Effector memory CD4-positive, alpha-beta T cell (primary cell): Measurements from ENCODE around the gene CCDC3.
"Not testable (repeated sequence)": the region's sequence is repeated elsewhere in the genome, so short reads cannot be mapped to it uniquely, and the experiment has no call there.

Experiments used
- DNase-seq, 3 donors: peaks; one replicate each; pipeline ENCODE4 v3.0.0-alpha.2; 2020
- H3K27ac ChIP-seq: 2 replicates; pipeline ENCODE4 v1.7.0; 2013; ENCODE audit warnings: mild to moderate bottlenecking, low read length, moderate library complexity; ENCODE audit not compliant: insufficient read depth, poor library complexity, severe bottlenecking
- H3K27me3 ChIP-seq: replicated peaks from 2 replicates; pipeline ENCODE4 v1.7.0; 2013; ENCODE audit warnings: mild to moderate bottlenecking, low read length; ENCODE audit not compliant: insufficient read depth, control insufficient read depth, poor library complexity, severe bottlenecking
- H3K36me3 ChIP-seq: 2 replicates; pipeline ENCODE4 v1.7.0; 2013; ENCODE audit warnings: mild to moderate bottlenecking, low read length, moderate library complexity; ENCODE audit not compliant: control insufficient read depth, insufficient read depth
- H3K4me1 ChIP-seq: 2 replicates; pipeline ENCODE4 v1.7.0; 2013; ENCODE audit warnings: low read length, mild to moderate bottlenecking; ENCODE audit not compliant: control insufficient read depth, insufficient read depth, poor library complexity, severe bottlenecking
- H3K4me3 ChIP-seq: 2 replicates; pipeline ENCODE4 v1.7.0; 2013; ENCODE audit warnings: low read length, low read depth, mild to moderate bottlenecking; ENCODE audit not compliant: insufficient read depth, poor library complexity, severe bottlenecking
- H3K9me3 ChIP-seq: 2 replicates; pipeline ENCODE4 v1.7.0; 2013; ENCODE audit warnings: mild to moderate bottlenecking, low read length, moderate library complexity; ENCODE audit not compliant: control insufficient read depth

CCDC3 gene

DNA sequence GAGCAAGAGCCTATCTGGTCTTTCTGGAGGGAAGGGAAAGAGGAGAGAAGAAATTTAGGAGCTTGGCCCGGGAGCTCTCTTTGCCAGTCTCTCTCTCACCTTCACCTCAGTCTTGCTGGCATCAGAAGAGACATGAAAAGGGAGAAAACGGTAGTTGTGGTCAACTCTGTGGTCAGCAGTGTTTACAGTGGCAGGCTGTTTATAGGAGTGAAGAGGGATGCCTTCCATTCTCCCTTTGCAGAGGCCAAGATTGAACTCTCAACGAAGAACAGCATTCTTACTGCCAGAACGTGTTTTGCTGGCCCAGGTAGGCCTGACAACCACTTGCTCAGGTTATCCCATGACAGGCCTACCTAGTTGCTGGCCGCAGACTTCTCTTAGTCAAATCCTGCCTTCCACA is 133.3 kb downstream of the CCDC3 start:
- H3K36me3 ChIP-seq = no peaks in the 10 kb centered on the region
- H3K4me3 ChIP-seq = no peak overlapping the region
- no peak overlapping the region for H3K27ac ChIP-seq
- no peak for DNase-seq
- no peaks in the 10 kb centered on the region for H3K9me3 ChIP-seq
- no peaks in the 10 kb centered on the region for H3K4me1 ChIP-seq
- H3K27me3 ChIP-seq = no peaks in the 10 kb centered on the region

GRCh38 chr10:12865515-12865914 is 136.0 kb downstream of the CCDC3 start:
- H3K36me3 ChIP-seq, H3K4me1 ChIP-seq, DNase-seq, H3K27ac ChIP-seq, H3K27me3 ChIP-seq, H3K4me3 ChIP-seq, H3K9me3 ChIP-seq: not testable (repeated sequence)

DNA sequence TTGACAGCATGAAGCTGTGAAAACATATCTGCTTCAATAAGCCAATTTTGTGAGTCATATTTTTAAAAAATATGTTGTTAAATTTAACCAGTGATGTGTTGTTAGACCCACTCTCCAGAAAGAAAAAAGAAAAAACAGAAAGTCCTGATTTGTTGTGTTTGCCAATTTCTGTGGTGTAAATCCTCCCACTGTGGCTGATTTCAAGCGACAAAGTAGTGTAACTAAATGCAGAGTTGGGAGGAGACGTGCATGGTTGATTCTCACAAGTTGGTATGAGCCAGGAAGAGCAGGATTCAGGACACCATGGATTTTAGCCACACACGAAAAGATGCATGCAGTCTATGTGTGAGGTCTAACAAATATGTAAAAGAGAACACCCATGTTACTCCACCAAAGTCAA is 139.1 kb downstream of the CCDC3 start:
- no peak overlapping the region for H3K27ac ChIP-seq
- no peak for DNase-seq
- no peaks in the 10 kb centered on the region for H3K36me3 ChIP-seq
- H3K9me3 ChIP-seq = no peaks in the 10 kb centered on the region
- H3K4me3 ChIP-seq = no peak overlapping the region
- no peaks in the 10 kb centered on the region for H3K27me3 ChIP-seq
- H3K4me1 ChIP-seq = no peaks in the 10 kb centered on the region

- H3K4me3 ChIP-seq = no peak overlapping the region
- DNase-seq = no peak
- no peaks in the 10 kb centered on the region for H3K4me1 ChIP-seq
- H3K9me3 ChIP-seq = no peaks in the 10 kb centered on the region
- H3K27ac ChIP-seq = no peak overlapping the region
- H3K27me3 ChIP-seq = no peaks in the 10 kb centered on the region
- H3K36me3 ChIP-seq = no peaks in the 10 kb centered on the region
These were observed 146.5 kb downstream of the CCDC3 start for GRCh38 chr10:12854988-12855387.

DNA sequence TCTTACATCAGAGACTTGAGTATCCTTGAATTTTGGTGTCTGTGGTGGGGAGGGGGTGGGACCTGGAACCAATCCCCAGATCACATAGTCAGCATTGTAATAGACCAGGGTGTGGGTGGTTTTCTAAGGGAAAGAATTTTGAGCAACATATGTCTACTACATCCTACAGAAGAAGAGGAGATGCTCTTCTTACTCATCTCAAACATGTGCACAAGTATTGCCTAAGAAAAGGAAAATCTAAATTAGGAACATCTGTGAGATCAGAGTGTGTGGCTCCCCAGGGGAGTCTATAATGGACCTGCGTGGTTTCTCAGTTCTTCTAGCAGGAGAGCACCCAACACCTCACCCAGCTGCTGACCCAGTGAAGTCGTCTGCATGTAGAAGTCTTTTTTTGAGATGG is 148.8 kb downstream of the CCDC3 start:
- H3K27me3 ChIP-seq = no peaks in the 10 kb centered on the region
- no peak overlapping the region for H3K4me3 ChIP-seq
- H3K9me3 ChIP-seq = no peaks in the 10 kb centered on the region
- no peak overlapping the region for H3K27ac ChIP-seq
- DNase-seq = no peak
- H3K36me3 ChIP-seq = no peaks in the 10 kb centered on the region
- H3K4me1 ChIP-seq = no peaks in the 10 kb centered on the region

- DNase-seq = no peak
- H3K9me3 ChIP-seq = no peaks in the 10 kb centered on the region
- no peaks in the 10 kb centered on the region for H3K4me1 ChIP-seq
- no peak overlapping the region for H3K4me3 ChIP-seq
- no peak overlapping the region for H3K27ac ChIP-seq
- H3K27me3 ChIP-seq = no peaks in the 10 kb centered on the region
- no peaks in the 10 kb centered on the region for H3K36me3 ChIP-seq
These were observed 152.0 kb downstream of the CCDC3 start for GRCh38 chr10:12849319-12850181.

DNA sequence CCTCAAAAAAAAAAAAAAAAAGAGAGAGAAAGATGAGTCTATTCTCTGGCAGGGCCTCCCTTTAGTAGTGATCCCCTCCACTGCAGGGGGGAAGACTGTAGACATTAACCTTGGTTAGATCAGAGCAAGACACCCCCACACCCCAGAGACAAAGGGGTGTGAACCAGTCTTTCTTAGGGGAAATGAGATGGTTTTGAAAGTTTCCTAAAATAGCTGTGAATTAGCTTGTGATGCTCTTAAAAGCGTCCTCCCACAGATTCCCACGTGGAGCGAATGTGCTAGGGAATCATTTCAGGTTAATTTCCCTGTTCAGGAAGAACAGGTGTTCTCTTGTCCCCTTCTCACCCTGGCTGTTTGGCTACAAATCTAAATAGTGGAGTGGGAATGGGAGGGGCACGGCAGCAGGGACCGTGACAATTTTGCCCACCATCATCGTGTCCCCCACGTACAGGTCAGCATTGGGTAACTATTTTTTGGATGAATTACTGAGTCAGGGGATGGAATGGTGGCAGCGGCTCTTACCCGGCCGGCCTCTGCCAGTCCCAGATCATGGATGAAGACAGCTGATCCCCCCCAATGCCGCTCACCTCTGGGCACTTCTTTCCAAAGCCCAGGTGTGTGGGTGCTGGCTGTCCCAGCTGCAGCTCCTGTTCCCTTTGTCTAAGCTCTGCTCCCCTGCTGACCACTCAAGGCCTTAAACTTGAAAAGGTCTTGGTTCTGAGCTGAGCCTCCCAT is 152.9 kb downstream of the CCDC3 start:
- Histone ChIP-seq H3K27ac (no peak overlapping the region), H3K4me3 (no peak overlapping the region), H3K4me1 (no peaks in the 10 kb centered on the region), H3K36me3 (no peaks in the 10 kb centered on the region), H3K27me3 (no peaks in the 10 kb centered on the region), H3K9me3 (no peaks in the 10 kb centered on the region)
- no peak for DNase-seq

DNA sequence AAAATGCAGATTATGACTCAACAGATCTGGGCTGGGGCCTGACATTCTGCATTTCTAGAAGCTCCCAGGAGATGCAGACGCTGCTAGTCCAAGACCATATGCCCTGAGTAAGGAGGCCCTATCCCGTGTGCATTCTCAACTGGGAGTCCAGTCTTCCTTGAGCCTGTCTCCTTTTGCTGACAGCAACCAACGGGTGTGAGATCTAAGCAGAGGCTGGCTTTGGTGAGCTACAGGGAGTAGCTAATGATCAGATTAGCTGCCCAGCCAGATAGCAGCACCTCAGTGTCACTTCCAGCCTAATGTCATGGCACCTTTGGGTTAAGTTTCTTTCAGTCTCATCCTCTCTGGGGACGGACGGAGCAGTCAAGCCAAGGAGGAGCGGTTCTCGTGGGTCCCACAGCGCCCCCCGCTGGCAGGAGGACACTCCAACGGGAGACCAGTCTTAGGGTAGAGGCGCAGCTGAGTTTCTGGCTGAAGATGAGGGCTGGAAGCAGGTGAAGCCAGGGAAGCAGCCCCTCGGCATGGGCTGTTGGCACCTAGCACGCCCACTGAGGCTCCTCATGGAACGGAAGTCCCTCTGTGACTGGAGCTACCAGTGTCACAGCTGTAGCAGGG is 154.0 kb downstream of the CCDC3 start:
- Histone ChIP-seq H3K27ac (no peak overlapping the region), H3K36me3 (no peaks in the 10 kb centered on the region), H3K4me3 (no peak overlapping the region), H3K4me1 (no peaks in the 10 kb centered on the region), H3K27me3 (no peaks in the 10 kb centered on the region), H3K9me3 (no peaks in the 10 kb centered on the region)
- no peak for DNase-seq

- no peak for DNase-seq
- Histone ChIP-seq H3K4me1 (no peaks in the 10 kb centered on the region), H3K9me3 (no peaks in the 10 kb centered on the region), H3K4me3 (no peak overlapping the region), H3K27ac (no peak overlapping the region), H3K36me3 (no peaks in the 10 kb centered on the region), H3K27me3 (no peaks in the 10 kb centered on the region)
These were observed 154.8 kb downstream of the CCDC3 start for GRCh38 chr10:12846718-12847117.
